Activated effector memory CD4-positive, alpha-beta T cell treated with anti-CD3 and anti-CD28 coated beads, Interleukin-2, amount 50 U/mL, for 16 hours (primary cell): ENCODE results near the gene TFDP2.
"Not testable (repeated sequence)": the region's sequence is repeated elsewhere in the genome, so short reads cannot be mapped to it uniquely, and the experiment has no call there.

Experiments
- DNase-seq: peaks from one replicate; pipeline ENCODE4 v3.0.0-alpha.2; 2020

TFDP2 gene

GRCh38 chr3:142148792-142149672 lies at the start of gene TFDP2:
TFDP2 (minus strand) TSS chr3:142149544; CDS start chr3:142101749, 47,795 bp downstream.
- DNase-seq = peak; percentile 94

DNA sequence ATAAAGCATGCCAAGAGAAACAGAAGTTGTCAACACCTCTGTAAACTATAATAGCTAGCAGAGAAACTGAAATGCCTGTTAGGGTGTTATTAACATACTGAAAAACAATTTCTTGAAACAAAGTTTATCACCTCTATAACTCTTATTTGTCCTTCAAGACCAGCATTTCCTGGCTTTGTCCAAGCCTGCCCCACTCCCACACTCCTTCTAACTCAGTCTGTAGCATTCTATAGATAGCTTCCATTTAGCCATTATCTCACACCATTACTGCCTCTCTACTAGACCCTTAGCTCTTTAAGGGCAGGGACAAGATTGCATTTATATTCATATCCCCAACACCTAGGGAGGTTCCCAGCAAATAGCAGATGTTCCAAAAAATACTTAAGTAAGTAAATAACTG lies 39.5 kb upstream of the TFDP2 start:
- no peak for DNase-seq

DNA sequence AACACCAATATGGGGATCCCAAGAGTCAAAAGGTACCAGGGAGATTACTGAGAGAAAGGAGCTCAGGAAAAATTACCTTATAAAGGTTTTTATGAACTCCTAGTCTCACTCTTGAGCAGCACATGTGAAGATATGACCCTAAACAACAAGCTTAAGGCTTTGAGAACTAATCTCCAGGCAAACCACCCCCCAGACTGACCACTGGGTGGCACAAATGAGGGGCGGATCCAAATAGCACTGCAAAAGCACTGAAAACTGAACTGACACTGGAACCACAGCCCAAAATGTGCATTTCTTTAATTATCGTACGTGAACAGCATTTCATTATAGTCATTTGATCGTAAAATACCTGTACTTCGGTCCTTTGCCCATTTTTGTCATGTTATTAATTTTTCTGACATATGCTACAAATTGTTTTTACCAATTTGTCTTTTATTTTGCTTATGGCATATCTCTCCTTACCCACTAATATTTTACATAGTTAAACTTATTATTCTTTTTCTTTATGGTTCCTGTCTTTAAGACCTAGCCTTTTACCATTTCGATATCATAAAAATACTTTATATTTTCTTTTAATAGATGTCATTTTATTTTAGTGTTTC lies 31.5 kb upstream of the TFDP2 start:
- no peak for DNase-seq

GRCh38 chr3:142175478-142175877 lies 26.1 kb upstream of the TFDP2 start:
- DNase-seq = no peak

DNA sequence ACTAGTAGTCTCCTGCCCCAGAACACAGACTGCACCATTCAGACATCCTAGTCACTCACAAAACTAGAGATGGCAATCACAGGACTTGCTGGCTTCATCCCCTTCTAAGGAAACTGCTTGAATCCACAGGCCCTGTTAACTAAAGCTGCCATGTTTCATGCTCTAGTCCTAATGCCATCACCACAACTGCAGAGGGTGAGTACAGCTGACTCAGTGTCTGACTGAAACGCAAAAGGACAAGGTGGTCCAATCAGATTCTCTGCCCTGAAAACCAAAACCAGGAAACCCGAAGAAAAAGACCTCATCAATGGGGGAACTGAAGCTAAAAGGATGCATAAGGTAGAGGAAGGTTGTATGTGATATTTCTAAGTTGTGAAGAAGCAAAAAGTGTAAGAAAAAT lies 25.2 kb upstream of the TFDP2 start:
- DNase-seq = no peak

DNA sequence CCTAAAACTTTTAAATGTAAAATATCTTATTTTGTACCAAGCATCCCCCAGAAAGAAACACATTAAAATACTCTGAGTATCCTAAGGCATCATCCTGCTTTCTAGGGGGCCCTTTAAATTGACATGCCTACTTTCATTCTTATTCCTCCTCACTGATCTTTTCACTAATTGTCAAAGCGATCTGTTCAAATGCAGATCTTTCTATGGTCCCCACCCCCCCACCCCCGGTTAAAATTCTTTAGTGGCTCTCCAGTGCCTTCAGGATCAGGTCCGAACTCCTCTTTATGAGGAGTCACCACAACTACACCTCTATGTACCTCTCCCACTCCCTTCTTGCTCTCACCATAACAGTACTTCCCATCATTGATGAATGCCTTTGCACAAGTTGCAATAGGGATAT lies 19.2 kb upstream of the TFDP2 start:
- DNase-seq = no peak

GRCh38 chr3:142165194-142165593 lies 15.8 kb upstream of the TFDP2 start:
- no peak for DNase-seq

DNA sequence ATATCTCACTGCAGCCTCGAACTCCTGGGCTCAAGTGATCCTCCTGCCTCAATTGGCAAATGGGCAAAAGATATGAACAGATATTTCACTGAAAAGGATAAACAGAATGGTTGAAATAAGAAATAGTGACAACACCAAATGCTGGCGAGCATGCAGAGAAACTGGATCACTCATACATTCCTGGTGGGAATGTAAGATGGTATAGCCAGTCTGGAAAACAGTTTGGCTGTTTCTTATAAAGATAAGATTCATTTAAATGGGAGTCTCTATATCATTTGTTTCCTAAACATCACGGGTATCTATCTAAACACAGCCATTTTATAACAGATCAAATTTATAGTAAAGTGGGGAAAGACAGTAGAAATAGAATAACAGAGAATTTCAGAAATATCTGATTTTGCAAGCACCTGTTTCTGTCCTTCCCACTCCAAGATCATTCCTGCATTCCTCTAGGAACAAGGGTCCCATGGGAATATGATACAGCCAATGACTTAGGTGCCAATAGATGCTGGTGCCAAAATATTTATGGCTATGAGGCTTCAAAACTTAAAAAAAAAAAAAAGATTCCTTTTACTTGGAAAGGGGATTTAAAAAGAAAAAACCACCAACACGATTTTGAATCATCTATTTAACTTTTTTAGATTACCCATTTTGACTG lies 9.9 kb upstream of the TFDP2 start:
- DNase-seq = no peak

DNA sequence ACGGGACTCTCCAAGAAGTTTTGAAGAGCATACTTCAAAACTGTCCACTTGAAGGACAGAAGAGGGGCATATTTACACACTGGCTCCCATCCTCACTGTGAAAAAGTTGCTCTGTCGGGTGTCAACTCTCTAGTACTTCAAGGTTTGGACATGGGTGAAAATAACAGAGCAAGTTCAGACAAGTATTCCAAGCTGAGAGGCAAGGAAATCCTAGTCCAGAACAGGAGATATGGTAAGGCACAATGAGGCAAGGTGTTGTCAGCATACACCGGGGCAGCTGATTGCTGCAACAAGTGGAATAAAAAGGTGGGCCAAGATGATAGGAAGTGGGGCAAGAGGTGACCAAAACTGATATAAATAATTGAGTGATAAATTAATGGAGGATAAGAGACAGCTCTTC lies 4.8 kb upstream of the TFDP2 start:
- no peak for DNase-seq

- no peak for DNase-seq
Observed at GRCh38 chr3:142152384-142152783, 3.0 kb upstream of the TFDP2 start.

DNA sequence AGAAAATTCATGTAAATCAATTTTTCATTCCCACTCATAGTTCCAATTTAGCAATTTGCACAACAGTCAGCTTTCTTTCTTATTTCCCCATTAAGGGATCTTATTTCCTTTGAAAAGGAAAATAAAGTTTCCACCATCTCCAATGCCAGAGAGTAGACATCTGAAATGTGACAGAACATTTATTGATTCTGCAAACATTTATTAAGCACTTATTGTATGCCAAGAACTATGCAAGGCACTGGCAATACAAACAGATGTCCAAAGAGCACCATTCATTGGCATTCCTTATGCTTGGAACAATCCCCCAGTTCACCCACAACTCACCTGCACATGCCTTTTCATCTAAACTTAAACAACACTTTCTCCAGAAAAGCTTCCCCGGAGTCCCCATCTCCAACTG lies 2.5 kb upstream of the TFDP2 start:
- no peak for DNase-seq

DNA sequence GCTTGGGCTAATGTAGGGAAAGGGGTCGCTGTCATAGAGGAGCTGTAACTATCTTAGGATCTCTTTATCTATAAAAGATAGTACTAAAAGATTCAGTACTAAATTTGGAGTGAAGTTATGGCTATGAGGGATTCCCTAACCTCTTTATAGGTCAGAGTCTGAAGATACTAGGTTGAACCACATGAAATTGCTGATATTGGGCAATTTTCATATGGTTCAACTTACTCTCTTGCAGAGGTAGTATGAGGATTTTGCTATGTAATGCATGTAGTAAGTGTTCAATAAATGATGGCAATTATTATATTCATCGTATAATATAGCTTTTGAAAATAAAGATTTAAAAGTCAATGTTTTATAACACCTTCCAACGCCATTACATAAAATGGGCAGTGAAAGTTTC lies 1.9 kb upstream of the TFDP2 start:
- no peak for DNase-seq

GRCh38 chr3:142150271-142150670 lies 927 bp upstream of the TFDP2 start:
- no peak for DNase-seq

GRCh38 chr3:142149673-142149992 lies 289 bp upstream of the TFDP2 start:
- DNase-seq = no peak

- DNase-seq = no peak
Observed at GRCh38 chr3:142148044-142148791, 1.1 kb downstream of the TFDP2 start.

DNA sequence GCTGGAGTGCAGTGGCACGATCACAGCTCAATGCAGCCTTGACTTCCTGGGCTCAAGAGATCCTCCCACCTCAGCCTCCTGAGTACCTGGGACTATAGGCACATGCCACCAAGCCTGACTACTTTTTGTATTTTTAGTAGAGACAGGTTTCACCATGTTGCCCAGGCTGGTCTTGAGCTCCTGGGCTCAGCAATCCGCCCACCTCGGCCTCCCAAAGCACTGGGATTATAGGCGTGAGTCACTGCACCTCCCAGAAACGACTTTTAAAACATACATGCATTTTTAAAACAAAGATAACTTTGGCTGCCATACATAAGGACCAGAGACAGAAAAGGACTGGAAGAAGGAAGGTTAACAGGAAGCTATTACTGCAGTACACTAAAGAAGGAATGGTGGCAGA lies 4.8 kb downstream of the TFDP2 start:
- not testable (repeated sequence) for DNase-seq

DNA sequence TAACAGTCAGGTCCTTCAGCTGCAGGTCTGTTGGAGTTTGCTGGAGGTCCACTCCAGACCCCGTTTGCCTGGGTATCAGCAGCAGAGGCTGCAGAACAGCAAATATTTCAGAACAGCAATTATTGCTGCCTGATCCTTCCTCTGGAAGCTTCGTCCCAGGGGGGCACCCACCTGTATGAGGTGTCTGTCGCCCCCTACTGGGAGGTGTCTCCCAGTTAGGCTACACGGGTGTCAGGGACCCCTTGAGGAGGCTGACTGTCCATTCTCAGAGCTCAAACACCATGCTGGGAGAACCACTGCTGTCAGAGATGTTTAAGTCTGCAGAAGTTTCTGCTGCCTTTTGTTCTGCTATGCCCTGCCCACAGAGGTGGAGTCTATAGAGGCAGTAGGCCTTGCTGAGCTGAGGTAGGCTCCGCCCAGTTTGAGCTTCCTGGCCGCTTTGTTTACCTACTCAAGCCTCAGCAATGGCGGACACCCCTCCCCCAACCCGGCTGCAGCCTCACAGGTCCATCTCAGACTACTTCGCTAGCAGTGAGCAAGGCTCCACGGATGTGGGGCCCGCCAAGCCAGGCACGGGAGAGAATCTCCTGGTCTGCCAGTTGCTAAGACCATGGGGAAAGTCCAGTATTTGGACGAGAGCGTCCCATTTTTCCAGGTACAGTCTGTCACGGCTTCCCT lies 8.6 kb downstream of the TFDP2 start:
- DNase-seq = not testable (repeated sequence)

- not testable (repeated sequence) for DNase-seq
Observed at GRCh38 chr3:142137089-142137488, 12.3 kb downstream of the TFDP2 start.

- DNase-seq = no peak
Observed at GRCh38 chr3:142134799-142135325, 14.5 kb downstream of the TFDP2 start.

- no peak for DNase-seq
Observed at GRCh38 chr3:142129516-142130171, 19.7 kb downstream of the TFDP2 start.

DNA sequence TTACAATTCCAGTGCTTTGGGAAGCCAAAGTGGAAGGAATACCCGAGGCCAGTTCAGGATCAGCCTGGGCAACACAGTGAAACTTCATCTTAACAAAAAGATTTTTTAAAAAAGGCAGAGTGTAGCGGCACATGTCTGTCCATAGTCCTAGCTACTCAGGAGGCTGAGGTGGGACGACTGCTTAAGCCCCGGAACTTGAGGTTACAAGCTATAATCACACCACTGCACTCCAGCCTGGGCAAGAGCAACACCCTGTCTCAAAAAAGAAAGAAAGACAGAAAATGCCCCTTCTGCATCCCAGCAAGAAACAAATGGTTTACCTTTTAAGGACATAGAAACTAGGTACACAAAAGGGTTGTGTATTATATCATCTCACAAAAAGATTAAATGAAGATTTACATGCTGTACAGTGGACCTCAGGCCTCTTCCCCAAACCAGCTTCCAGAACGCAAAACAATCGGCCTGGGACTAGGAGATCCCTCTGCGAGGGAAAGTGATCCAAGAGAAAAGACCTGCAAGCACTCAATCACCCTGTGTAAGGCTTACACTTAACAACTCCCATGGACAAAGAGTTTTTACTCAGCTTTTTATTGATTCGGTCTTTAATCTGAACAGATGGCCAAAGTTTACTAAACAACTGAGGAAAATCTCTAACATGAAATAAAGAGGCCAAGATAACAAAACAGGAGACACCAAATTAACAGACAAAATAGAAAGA lies 21.2 kb downstream of the TFDP2 start:
- no peak for DNase-seq
